Activated CD4-positive, alpha-beta T cell treated with anti-CD3 and anti-CD28 coated beads for 1 hour (primary cell): ENCODE results near the gene CALML6.
"Not testable (repeated sequence)": the region's sequence is repeated elsewhere in the genome, so short reads cannot be mapped to it uniquely, and the experiment has no call there.

Source experiments
- DNase-seq: peaks from one replicate; pipeline ENCODE4 v3.0.0-alpha.2; 2020

Gene CALML6

DNA sequence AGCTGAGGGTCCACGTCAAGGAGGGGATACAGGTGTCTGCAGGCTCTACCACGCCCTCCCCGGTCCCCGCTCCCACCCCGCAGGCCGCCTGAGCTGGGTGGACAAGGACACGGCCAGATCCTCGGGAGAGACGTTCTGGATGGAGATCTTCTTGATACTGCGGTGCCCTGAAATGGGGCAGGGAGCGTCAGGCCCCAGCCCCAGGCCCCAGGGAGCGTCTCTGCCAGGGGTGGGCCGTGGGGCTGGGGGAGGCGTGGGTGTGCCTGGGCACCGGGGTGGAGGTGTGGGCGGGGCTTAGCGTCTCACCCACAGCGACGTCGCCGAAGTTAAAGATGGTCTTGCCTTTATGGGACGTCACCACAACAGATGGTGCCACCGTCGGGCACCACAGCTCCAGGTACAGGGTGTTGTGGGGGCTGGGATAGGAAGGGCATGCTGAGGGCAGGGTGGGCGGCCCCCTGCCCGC lies 11.3 kb downstream of the CALML6 start:
- DNase-seq, result no peak

DNA sequence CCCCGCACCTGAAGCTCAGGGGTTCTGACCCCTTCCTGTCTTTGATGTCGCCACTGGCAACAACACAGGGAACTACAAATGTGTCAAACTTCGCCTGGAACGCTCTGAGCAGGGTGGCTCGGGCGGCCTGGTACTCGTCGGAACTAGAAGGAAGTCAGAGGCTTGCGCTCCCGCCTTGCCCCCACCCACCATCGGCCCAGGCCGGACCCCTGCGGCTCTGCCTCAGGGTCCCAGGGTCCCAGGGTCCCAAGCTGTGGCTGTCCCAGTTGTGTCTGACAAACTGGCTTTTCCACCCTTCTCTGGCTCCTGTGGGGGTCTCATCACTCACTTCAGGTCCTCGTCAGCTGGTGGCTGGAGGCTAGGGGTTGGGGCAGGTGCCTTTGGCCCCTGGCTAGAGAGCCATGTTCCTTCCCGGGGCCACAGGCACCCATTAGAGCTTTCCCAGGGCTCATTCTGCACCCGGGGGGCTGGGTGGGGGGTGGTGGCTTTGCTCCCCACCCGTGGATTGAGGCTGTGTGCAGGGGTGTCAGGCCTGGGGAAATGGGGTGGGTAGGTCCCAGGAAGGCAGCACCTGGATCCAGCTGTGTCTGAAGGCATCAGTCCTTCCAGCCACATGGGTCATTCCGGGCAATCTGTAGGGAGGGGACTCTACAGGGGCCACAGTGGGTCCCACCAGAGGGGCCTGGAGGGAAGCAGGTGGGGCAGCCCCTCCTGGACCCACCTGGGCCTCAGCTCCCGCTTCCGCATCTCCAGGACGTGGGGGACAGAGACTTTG lies 12.0 kb downstream of the CALML6 start:
- DNase-seq, result no peak

DNA sequence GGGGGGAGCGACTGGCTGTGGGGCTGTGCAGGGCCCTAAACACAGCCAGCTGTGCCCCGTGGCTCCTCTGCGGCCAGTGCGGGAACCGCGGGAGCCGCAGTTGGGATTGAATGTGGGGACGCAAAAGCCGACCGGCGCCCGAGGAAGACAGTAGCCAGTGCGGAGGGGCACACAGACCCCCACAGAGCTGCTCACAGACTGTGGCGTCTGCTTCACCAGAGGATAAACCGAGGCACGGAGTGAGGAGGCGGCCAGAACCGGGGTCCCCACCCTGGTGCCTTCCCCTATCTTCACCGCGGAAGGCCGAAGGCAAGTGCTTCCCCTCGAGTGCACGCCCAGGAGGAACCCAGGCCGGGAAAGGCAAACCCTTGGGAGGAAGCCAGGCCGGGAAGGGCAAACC lies 12.7 kb downstream of the CALML6 start:
- DNase-seq, result no peak

DNA sequence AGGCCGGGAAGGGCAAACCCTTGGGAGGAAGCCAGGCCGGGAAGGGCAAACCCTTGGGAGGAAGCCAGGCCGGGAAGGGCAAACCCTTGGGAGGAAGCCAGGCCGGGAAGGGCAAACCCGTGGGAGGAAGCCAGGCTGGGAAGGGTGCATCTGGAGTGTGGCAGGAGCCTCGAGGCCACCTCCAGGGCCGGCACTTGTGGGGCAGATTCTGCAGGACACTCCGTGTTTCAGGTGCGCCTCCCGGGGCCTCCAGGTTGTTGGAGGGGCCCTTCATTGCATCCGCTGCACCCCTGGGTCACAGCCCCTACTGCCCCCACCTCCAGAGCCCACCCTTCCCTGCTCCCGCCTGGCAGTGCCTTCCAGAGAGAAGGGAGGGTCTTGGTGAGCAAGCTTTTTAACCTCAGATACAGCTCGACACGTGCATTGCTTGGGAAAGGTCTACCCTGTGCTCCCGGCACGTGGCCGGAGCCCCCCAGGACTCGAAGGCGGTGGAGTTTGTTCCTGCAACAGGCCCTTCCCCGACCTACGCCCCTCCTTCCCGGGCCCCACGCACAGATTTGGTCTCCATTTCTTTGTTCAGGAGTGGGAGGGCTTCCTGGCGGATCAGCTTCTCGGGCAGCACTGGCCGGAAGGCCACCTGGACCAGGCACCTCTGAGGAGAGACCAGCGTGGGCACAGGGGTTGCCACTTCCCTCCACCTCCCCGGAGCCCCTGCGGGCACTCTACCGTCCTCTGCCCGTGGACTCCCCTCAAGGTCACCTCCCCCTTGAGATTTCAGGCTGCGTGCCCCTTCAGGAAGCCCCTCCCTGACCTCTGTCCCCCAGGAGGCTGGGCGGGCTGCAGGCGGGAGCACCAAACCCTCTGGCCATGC lies 13.4 kb downstream of the CALML6 start:
- no peak for DNase-seq

DNA sequence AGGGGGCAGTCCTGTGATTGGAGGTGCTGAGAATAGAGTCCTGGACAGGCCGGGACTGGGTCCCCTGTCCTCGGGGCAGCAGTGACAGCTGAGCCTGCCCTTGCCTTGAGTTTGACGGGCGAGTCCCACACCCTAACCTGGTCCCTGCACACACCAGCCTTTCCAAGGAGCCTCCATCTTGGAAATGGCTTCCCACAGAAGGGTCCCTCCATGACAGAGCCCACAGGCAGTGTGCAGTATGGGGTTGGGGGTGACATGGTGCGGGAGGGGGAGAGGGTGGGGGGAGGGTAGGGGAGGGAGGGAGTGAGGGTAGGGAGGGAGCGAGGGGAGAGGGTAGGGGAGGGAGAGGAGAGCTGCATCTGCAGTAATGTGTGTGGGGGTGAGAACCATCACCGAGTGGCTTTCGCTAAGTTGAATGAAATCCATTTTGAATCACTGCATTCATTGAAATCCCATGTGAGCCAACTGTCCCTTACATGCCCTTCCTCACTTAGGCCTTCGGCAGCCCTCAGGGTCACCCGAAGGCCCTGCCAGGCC lies 14.1 kb downstream of the CALML6 start:
- no peak for DNase-seq

DNA sequence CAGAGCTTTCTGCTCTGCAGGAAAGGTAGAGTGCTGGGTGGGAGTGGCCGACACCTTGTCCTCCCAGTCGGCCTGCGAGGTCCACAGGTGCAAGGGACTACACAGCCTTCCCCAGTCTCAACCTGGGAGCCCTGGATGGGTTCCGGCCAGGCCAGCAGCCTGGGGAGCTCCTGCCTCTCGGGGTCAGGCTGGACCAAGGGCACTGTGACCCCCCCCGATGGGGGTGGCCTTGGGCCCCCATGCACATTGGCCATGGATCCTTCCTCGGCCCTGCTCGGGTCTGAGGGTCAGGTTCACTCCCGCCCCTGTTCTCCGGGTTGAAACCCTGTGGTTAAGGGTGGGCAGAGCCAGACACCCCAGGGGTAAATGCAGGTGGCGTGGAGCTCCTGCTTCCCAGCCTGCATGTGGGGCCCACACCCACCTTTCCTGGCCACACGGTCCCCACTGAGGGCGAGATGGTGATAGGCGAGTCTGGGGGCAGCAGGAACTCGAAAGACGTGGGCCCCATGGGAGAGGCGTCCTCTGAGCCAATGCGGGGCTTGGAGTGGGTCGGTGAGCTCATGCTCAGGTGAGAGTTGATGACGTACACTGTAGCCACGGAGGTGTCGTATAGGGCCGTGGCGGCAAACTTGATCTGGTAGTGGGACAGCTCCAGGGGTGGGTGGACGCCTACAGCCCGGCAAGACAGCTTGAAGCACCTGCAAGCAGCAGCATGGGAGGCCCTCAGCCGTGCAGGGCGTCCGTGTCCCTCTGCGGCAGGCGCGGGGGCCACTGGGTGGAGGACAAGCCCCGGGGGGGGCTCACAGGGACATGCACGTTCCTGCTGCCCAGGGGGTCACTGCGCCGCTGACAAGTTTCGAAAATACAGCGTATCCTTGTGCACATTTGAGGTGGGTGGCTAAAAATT lies 14.8 kb downstream of the CALML6 start:
- DNase-seq, result no peak

DNA sequence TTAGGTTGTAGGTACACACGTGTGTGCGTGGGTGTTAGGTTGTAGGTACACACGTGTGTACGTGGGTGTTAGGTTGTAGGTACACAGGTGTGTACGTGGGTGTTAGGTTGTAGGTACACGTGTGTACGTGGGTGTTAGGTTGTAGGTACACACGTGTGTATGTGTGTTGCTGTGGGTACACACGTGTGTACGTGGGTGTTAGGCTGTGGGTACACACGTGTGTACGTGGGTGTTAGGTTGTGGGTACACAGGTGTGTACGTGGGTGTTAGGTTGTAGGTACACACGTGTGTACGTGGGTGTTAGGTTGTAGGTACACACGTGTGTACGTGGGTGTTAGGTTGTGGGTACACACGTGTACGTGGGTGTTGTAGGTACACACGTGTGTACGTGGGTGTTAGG lies 19.8 kb downstream of the CALML6 start:
- DNase-seq, result not testable (repeated sequence)

DNA sequence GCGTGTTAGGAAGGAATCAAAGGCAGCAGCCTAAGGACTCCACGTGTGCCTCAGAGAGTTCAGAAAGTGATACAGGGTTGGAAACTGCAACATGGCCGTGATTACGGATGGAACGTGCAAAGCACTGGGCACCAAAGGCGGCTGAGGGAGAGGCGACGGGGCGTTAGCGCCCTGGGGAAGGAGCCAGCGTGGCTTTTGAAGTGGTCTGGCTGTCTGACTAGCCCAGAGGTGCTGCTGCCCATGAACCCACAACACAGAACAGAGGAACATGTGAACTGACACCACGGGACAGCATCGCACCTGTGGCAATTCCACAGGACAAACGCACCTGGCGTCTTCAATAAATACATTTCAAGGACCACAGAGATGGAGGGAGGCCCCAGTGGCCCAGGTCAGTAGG lies 22.0 kb downstream of the CALML6 start:
- DNase-seq, result no peak

DNA sequence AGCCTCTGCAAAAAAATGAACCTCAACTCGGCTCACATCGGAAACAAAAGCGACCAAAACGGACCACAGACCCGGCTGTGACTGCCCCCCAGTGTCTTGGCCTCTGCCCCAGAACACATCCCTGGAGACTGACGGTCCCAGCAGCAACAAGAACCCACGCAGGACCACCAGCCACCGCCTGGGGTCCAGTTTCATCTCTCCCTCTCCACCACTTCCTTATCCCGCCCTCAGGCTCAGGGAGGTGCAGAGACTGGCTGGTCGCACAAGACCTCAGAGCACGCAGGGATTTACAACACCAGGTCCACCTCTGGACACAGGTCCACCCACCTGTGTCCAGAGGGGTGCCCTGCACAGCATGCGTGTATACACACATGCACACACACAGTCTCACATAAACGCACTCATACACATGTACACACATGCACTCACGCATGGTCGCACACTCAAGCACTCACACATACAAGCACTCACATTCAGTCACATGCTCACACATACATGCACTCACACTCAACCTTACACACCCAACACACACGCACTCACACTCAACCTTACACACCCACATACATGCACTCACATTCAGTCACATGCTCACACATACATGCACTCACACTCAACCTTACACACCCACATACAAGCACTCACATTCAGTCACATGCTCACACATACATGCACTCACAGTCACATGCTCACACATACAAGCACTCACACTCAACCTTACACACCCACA lies 22.7 kb downstream of the CALML6 start:
- no peak for DNase-seq

DNA sequence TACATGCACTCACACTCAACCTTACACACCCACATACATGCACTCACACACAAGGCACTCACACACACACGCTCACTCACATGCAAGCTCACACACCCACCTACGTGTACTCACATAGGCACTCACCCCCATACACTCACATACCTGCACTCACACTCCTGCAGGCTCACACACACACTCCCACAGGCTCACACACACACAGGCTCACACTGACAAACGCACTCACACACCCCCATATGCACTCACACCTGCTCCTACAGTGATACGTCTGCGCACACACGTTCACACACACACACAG lies 23.2 kb downstream of the CALML6 start:
- DNase-seq, result no peak

DNA sequence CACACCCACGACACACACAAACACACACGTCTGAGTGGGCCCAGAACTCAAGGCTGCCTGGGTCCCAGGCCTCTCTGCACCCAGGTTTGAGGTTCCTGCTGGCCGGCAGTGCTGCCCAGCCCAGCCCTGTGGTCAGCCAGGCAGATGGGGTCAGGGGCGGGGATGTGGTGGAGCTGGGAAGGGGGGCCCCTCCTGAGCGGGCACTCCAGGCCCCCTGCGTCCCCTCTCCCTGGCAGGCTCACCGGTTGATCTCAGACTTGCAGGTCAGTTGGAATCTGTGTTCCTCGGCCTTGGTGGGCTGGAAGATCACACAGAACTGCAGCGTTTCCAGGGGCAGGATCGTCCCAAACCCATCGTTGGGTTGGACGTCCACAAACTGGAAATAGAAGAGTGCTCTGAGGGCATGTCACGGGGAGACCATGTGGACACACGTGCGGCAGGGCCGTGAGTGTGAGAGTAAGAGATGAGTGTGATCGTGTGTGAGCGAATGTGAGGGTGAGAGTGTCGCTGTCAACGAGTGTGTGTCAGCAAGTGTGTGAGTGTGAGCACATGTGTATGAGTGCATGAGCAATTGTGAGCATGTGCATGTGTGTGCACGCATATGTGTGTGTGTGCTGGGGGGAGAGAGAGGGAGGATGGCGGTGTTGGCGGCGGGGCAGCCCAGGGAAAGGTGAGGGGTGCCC lies 23.7 kb downstream of the CALML6 start:
- no peak for DNase-seq

DNA sequence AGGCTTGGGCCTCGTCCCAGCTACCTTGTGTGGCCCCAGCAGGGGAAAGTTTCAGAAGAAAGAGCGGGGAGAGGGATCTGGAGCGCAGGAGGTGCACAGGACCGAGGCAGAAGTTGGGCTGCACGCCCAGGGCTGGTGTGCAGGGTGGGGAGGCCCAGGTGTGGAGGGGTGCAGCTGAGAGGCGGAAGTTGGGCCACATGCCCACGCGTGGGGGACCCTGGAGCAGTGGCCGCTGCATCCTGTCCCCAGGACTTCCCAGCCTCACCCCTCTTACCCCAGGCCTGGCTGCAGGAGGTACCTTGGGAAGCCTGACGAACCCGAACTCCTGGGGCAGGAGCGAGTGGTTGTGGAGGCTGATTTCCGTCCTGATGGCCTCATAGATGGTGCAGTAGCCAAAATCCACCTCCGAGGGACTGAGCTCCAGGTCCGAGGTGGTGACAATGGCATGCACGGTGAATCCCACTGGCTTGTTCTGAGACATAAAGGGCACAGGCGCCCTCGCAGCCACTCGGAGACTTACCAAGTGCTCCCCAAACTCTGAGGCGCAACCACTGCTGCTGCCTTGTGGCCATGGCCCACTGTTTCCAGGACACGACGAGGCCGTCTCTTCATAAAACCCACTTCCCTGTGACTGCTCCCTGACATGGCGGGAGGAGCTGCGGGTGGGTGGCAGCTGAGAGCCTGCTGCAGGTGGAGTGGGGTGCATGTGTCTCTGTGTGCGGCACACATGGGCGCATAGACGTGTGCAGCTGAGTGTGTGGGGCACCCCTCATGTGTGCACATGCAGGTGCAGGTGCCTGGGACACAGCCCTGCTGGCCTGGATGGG lies 24.4 kb downstream of the CALML6 start:
- DNase-seq, result no peak

DNA sequence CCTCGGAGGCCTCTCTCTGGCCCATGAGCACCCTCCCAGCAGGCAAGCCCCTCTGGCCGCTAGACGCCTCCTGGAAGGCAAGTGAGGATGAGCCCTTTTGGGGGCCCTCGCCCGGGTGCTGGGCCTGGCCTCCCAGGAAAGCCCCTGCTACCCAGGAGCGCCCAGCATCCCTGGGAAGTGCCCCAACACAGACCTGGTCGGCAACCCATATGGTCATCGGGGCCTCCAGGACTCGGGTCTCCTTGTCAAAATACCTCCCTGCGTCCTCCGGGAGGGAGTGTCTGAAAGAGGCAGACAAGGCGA lies 25.0 kb downstream of the CALML6 start:
- no peak for DNase-seq

DNA sequence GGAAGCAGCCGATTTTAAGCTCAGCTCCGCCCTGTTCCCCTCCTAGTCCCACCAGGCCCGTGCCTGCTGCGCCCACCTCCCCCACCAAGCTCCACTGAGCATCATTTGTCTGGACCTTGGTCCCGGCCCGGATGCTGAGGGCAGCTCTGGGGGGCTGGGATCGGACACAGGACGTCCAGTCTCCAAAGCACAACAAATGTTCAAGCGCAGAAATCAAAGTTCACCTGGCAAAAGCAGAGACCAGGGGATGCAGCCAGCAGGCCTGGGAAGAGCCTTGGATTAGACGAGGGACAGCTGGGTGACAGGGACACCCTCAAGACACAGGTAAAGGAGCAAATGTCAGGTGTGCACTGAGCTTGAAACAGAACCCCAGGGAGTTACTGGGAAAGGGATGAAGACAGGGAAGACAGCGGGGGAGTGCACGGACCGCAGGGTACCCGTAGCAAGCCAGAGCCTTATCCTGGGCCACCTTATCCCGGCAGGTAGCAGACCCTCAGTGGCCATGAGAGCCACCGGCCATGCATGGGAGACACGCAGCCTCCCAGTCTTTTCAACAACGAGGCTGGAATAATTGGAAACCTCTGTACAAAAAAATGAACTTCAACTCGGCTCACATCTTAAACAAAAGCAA lies 26.3 kb downstream of the CALML6 start:
- no peak for DNase-seq

DNA sequence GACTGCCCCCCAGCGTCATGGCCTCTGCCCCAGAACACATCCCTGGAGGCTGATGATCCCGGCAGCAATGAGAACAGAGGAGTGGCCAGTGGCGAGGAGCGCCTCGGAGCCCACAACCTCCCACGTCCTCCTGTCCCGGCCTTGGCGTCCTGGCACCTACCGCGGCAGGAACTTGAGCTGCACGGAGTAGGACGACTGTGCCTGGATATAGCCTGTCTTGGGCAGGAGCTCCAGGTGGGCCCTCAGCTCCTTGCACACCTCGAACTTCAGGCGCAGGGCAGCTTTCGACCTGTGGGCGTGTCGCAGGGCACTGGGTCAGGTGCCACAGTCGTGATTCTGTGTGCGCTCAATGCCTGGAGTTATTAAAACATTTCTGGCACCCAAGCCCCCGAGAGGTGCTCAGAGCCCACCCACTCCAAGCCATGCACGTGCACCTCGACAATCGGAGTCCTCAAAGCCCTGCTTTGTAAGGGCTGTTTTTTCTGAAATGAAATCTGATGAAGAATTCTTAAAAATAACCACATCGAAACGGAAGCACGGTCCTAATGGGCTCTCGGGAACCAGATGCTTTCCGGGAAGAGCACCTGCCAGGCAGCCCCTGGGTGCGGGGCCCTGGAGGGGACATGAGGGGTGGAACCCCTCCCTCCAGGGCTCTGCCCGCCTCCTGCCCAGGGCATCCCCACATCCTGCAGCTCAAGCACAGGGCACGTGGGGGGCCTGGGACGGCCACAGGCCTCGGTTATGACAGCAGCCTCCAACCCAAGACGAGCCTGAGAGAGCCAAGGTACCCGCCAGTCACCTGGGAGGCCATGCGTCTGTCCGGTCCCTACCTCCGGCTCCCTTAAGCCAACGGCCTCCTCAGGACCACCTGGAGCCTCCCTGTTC lies 27.1 kb downstream of the CALML6 start:
- DNase-seq, result no peak

DNA sequence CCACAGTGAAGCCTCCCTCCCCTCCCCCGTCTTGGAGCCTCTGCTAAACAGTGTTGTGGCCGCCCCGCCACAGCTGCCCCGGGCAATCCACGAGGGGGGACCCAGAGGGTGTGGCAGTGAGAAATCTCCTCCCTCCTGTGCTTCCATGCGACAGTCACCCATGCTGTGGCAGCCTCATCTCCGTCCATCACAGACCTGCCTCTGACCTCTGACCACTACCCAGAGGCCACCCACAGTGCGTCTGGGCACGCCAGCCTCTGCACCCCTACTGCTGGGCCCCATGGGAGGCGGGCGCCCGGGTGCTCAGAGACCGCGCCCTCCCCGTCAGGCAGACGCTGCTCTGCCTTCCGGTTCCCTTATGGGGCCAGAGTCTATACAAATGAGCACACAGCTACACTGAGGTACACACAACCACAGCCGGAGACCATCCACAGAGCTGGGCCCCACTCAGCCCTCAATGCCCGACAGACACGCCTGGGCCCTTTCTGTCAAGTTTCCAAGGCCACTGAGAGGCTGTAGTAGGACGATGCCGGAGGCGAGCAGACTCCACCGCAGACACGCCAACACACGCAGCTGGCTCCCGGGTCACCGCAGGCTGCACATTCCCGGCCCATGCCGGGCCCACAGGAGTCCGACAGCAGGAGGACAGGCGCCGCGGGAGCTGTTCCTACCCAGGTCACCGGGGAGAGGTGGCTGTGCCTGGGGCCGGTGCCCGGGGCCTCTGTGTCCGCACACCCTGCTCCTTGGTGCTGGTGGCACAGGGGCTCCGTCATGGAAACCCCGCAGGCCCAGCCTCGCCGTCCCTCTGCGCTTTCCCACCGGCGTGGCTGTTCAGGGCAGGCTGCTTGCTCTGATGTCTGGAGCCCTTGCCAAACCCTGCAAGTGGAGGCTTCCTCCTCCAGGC lies 27.9 kb downstream of the CALML6 start:
- DNase-seq, result no peak

DNA sequence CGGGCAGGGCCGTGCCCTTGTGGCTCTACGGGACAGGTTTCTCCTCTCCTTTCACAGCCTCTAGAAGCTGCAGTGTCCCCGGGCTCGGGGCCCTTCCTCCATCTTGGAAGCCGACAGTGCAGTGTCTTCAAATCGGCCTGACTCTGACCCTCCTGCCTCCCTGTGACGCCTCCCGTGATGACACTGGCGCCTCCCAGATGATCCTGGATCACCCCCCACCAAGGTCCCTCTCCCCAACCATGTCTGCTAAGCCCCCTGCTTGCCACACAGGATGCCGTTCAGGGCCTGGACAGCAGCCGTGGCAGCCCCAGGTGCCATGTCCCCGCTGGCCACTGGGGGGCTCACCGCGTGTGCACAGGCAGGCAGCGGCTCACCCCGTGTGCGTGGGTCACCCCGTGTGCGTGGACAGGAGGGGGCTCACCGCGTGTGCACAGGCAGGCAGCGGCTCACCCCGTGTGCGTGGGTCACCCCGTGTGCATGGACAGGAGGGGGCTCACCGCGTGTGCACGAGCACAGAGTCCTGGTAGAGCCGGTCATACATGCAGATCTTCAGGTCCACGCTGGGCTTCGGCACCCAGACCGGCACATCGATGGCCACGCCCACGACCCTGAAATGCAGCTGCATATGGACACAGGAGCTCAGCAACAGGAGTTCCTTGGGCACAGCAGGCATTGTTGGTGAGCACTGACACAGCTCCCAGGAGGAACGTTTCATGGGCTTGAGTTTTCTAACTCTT lies 28.9 kb downstream of the CALML6 start:
- DNase-seq, result peak; percentile 40
